B cell (primary cell): ENCODE measurements around the gene HEPN1.

ENCODE experiments used
- CTCF ChIP-seq: fragments of 200-600 bp; IDR thresholded peaks from one replicate; pipeline ENCODE4 v1.8.0; 2022; ENCODE audit warnings: antibody characterized with exemption, mild to moderate bottlenecking
- EZH2 ChIP-seq: IDR thresholded peaks from 2 replicates; pipeline ENCODE4 v1.6.1; 2012; ENCODE audit warnings: borderline replicate concordance, low read depth, mild to moderate bottlenecking, moderate library complexity, low read length; ENCODE audit not compliant: insufficient read depth, poor library complexity, severe bottlenecking

DNA sequence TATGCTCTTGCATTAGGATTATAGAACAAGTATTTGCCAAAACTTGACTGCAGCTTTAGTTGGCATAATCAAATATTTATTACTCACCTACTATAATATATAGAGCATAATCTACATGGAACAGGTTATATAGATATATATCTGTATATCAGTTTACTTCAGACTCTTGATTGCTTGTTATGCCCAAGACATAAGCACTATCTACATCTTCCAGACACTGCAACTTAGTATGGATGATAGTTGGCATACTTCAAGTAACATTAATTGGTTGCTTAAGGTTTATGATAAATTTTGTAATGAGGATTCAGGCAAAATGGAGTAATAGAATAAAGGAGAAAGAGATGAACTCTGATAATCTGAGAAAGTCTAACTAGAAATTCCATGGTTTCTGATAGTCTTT is 36.0 kb downstream of the HEPN1 start:
- TF ChIP-seq CTCF, result no peak
- no peak for TF ChIP-seq EZH2
